GM23338 (cell line): ENCODE results near the gene EPB41L5.

ENCODE experiments used
- CREB1 ChIP-seq: fragments of 250-450 bp; sonication (Bioruptor Pico); IDR thresholded peaks from 2 replicates; pipeline ENCODE4 v1.5.0; 2020; ENCODE audit warnings: low read depth, mild to moderate bottlenecking, moderate library complexity
- EZH2 ChIP-seq: fragments of 200-600 bp; sonication (generic); IDR thresholded peaks from one replicate; pipeline ENCODE4 v1.8.0; 2017; ENCODE audit warnings: antibody characterized with exemption, mild to moderate bottlenecking, low read depth; ENCODE audit not compliant: unreplicated experiment
- EZH2phosphoT487 ChIP-seq: fragments of 200-600 bp; sonication (generic); IDR thresholded peaks from one replicate; pipeline ENCODE4 v1.8.1; 2018; ENCODE audit warnings: antibody characterized with exemption; ENCODE audit not compliant: unreplicated experiment
- JUNB ChIP-seq: IDR thresholded peaks from one replicate; pipeline ENCODE4 v1.6.1; 2016; ENCODE audit warnings: antibody characterized with exemption; ENCODE audit not compliant: unreplicated experiment
- POLR2AphosphoS5 ChIP-seq: IDR thresholded peaks from 2 replicates; pipeline ENCODE4 v1.6.1; 2016; ENCODE audit warnings: antibody characterized with exemption, low read depth
- ZNF331 ChIP-seq: fragments of 250-450 bp; sonication (Bioruptor Pico); IDR thresholded peaks from 2 replicates; pipeline ENCODE4 v1.5.0; 2020; ENCODE audit warnings: low read depth, mild to moderate bottlenecking, moderate library complexity
- TF ChIP-seq, protein P1 (sequence below), 2 experiments: fragments of 200-600 bp in 1 of 2; sonication (generic) in 1 of 2; conservative IDR thresholded peaks; 2 replicates each; pipeline versions ENCODE4 v1.5.1 to v1.6.1; 2016 to 2017; ENCODE audit warnings: antibody characterized with exemption in 2 of 2, low read depth in 2 of 2, mild to moderate bottlenecking in 2 of 2, moderate library complexity in 1 of 2
- TF ChIP-seq, protein P2 (sequence below): IDR thresholded peaks from one replicate; pipeline ENCODE4 v1.6.1; 2018; ENCODE audit warnings: antibody characterized with exemption; ENCODE audit not compliant: unreplicated experiment

DNA sequence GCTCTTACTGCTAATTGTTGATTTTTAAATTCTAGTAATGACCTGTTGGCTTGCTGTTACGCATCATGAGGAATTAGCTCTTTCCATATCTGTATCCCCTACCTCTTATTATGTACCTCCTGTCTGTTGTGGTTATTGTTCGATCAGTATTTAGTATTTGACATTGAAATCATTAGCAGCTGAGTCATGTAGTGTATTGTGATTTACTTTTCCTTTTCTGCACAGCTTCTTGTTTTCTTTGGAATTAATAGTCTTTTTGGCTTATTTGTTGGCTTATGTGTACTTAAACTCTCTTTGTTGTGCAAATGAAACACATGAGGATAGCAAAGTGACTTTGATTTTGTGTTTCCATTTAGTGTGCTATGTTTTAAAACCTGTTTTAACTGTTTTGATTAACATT is 4.3 kb downstream of the EPB41L5 start:
- TF ChIP-seq EZH2 (no peak), ZNF331 (CRISPR knock-in tag) (no peak), EZH2phosphoT487 (no peak), POLR2AphosphoS5 (no peak), CREB1 (CRISPR knock-in tag) (no peak), JUNB (no peak)
- TF ChIP-seq, protein P1, sequence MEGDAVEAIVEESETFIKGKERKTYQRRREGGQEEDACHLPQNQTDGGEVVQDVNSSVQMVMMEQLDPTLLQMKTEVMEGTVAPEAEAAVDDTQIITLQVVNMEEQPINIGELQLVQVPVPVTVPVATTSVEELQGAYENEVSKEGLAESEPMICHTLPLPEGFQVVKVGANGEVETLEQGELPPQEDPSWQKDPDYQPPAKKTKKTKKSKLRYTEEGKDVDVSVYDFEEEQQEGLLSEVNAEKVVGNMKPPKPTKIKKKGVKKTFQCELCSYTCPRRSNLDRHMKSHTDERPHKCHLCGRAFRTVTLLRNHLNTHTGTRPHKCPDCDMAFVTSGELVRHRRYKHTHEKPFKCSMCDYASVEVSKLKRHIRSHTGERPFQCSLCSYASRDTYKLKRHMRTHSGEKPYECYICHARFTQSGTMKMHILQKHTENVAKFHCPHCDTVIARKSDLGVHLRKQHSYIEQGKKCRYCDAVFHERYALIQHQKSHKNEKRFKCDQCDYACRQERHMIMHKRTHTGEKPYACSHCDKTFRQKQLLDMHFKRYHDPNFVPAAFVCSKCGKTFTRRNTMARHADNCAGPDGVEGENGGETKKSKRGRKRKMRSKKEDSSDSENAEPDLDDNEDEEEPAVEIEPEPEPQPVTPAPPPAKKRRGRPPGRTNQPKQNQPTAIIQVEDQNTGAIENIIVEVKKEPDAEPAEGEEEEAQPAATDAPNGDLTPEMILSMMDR (conservative IDR thresholded peaks at IDR 0.05; ENCODE audit: low read depth in 2 of 2) = no peak
- TF ChIP-seq, protein P2, sequence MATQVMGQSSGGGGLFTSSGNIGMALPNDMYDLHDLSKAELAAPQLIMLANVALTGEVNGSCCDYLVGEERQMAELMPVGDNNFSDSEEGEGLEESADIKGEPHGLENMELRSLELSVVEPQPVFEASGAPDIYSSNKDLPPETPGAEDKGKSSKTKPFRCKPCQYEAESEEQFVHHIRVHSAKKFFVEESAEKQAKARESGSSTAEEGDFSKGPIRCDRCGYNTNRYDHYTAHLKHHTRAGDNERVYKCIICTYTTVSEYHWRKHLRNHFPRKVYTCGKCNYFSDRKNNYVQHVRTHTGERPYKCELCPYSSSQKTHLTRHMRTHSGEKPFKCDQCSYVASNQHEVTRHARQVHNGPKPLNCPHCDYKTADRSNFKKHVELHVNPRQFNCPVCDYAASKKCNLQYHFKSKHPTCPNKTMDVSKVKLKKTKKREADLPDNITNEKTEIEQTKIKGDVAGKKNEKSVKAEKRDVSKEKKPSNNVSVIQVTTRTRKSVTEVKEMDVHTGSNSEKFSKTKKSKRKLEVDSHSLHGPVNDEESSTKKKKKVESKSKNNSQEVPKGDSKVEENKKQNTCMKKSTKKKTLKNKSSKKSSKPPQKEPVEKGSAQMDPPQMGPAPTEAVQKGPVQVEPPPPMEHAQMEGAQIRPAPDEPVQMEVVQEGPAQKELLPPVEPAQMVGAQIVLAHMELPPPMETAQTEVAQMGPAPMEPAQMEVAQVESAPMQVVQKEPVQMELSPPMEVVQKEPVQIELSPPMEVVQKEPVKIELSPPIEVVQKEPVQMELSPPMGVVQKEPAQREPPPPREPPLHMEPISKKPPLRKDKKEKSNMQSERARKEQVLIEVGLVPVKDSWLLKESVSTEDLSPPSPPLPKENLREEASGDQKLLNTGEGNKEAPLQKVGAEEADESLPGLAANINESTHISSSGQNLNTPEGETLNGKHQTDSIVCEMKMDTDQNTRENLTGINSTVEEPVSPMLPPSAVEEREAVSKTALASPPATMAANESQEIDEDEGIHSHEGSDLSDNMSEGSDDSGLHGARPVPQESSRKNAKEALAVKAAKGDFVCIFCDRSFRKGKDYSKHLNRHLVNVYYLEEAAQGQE = no peak
